Fibroblast of pulmonary artery (primary cell): ENCODE data around the gene ALDH4A1.

Experiments used
- DNase-seq: peaks from one replicate; pipeline ENCODE4 v3.0.0-alpha.2; 2010; ENCODE audit warnings: low read depth
- H3K4me3 ChIP-seq: replicated peaks from 2 replicates; pipeline ENCODE4 v1.5.1; 2011; ENCODE audit warnings: low read depth, mild to moderate bottlenecking, control low read depth, low read length, moderate library complexity
- CTCF ChIP-seq: IDR thresholded peaks from 2 replicates; pipeline ENCODE4 v1.5.1; 2011; ENCODE audit warnings: mild to moderate bottlenecking, control low read depth, low read length, inconsistent platforms; ENCODE audit errors: missing control alignments

Gene ALDH4A1

GRCh38 chr1:18866314-18866713, 36.0 kb downstream of the ALDH4A1 start:
- no peak for DNase-seq
- no peak for TF ChIP-seq CTCF
- no peak overlapping the region for H3K4me3 ChIP-seq

GRCh38 chr1:18865176-18865575, 37.2 kb downstream of the ALDH4A1 start:
- no peak overlapping the region for H3K4me3 ChIP-seq
- no peak for DNase-seq
- no peak for TF ChIP-seq CTCF

GRCh38 chr1:18861590-18861989, 40.8 kb downstream of the ALDH4A1 start:
- H3K4me3 ChIP-seq: no peak overlapping the region
- no peak for TF ChIP-seq CTCF
- no peak for DNase-seq

- TF ChIP-seq CTCF: no peak
- no peak overlapping the region for H3K4me3 ChIP-seq
- no peak for DNase-seq
Measured at GRCh38 chr1:18861082-18861481, 41.3 kb downstream of the ALDH4A1 start.

- no peak within 1 kb of the TSS for H3K4me3 ChIP-seq
- TF ChIP-seq CTCF: no peak
- no peak for DNase-seq
Measured at GRCh38 chr1:18859560-18859959, 42.8 kb downstream of the ALDH4A1 start, which contains the start of gene TAS1R2. Gene TAS1R2 (minus strand): TSS chr1:18859660. CDS start chr1:18859660, 0 bp downstream.

- no peak for DNase-seq
- TF ChIP-seq CTCF: no peak
- no peak overlapping the region for H3K4me3 ChIP-seq
Measured at GRCh38 chr1:18858070-18858688, 44.2 kb downstream of the ALDH4A1 start.

- no peak for DNase-seq
- no peak overlapping the region for H3K4me3 ChIP-seq
- TF ChIP-seq CTCF: no peak
Measured at GRCh38 chr1:18856435-18856834, 45.9 kb downstream of the ALDH4A1 start.
